Globus pallidus (tissue), 1 donor: Measurements from ENCODE around the gene PCDHGB5.
"Not testable (repeated sequence)": the region's sequence is repeated elsewhere in the genome, so short reads cannot be mapped to it uniquely, and the experiment has no call there.

Source experiments
- DNase-seq: peaks from one replicate; pipeline ENCODE4 v3.0.0-alpha.2; 2015; ENCODE audit warnings: low spot score

Gene PCDHGB5

DNA sequence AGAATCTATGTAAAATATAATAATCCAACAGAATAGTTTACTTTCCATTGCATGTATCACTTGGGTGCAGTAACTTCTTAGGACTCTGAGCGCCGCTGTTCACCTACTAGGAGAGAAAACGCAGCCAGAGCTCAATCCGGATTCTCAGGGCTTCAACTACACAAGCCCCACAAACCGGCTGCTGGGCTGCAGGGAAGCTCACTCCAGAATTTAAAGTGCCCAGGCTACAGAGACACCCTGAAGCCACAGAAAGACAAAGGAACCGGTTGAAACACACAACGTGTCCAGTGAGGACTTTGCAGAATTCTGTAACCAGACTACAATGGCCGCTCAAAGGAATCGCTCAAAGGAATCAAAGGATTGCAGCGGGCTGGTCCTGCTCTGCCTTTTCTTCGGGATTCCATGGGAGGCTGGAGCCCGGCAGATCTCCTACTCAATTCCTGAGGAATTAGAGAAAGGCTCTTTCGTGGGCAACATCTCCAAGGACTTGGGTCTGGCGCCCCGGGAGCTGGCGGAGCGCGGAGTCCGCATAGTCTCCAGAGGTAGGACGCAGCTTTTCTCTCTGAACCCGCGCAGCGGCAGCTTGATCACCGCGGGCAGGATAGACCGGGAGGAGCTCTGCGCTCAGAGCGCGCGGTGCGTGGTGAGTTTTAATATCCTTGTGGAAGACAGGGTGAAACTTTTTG, 15.2 kb downstream of the PCDHGB5 start, which contains the start of gene PCDHGA10:
Gene PCDHGA10, plus strand, starts transcription at position 134 of the 686 bp plus-strand sequence. Its CDS starts 189 bp downstream, at position 323.
- DNase-seq: peak; percentile 17

DNA sequence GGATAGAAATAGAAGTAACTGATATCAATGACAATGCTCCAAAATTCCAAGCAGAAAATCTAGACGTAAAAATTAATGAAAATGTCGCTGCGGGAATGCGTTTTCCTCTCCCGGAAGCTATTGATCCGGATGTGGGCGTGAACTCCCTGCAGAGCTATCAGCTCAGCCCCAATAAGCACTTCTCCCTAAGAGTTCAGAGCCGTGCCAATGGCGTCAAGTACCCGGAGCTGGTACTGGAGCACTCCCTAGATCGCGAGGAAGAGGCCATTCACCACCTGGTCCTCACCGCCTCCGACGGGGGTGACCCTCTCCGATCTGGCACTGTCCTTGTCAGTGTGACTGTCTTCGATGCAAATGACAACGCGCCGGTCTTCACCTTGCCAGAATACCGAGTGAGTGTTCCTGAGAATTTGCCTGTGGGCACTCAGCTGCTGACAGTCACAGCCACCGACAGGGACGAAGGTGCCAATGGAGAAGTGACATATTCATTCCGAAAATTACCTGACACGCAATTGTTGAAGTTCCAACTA, 15.9 kb downstream of the PCDHGB5 start:
- DNase-seq: no peak

DNA sequence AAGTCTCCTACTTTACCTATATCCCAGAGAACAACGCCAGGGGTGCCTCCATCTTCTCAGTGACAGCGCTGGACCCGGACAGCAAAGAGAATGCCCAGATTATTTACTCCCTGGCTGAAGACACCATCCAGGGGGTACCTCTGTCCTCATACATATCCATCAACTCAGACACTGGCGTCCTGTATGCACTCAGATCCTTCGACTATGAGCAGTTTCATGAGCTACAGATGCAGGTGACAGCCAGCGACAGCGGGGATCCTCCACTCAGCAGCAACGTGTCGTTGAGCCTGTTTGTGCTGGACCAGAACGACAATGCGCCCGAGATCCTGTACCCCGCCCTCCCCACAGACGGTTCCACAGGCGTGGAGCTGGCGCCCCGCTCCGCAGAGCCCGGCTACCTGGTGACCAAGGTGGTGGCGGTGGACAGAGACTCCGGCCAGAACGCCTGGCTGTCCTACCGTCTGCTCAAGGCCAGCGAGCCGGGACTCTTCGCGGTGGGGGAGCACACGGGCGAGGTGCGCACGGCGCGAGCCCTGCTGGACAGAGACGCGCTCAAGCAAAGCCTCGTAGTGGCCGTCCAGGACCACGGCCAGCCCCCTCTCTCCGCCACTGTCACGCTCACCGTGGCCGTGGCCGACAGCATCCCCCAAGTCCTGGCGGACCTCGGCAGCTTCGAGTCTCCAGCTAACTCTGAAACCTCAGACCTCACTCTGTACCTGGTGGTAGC, 17.0 kb downstream of the PCDHGB5 start:
- not testable (repeated sequence) for DNase-seq

GRCh38 chr5:141415275-141415618, 17.5 kb downstream of the PCDHGB5 start:
- DNase-seq: not testable (repeated sequence)

- DNase-seq: peak; percentile 41
Observed at GRCh38 chr5:141417494-141418172, 19.9 kb downstream of the PCDHGB5 start, which contains the start of gene PCDHGB7. Gene PCDHGB7, plus strand, starts transcription at chr5:141417677. Its CDS starts 183 bp downstream, at chr5:141417860.

DNA sequence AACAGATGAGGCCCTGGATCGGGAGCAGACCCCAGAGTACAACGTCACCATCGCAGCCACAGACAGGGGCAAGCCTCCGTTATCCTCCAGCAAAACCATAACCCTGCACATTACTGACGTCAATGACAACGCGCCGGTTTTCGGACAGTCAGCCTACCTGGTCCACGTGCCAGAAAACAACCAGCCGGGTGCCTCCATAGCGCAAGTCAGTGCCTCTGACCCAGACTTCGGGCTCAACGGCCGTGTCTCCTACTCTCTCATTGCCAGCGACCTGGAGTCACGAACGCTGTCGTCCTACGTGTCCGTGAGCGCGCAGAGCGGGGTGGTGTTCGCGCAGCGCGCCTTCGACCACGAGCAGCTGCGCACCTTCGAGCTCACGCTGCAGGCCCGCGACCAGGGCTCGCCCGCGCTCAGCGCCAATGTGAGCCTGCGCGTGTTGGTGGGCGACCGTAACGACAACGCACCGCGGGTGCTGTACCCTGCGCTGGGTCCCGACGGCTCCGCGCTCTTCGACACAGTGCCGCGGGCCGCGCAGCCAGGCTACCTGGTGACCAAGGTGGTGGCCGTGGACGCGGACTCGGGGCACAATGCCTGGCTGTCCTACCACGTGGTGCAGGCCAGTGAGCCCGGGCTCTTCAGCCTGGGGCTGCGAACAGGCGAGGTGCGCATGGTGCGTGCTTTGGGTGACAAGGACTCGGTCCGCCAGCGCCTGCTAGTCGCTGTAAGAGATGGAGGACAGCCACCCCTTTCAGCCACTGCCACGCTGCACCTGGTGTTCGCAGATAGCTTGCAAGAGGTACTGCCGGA, 21.5 kb downstream of the PCDHGB5 start:
- no peak for DNase-seq

- no peak for DNase-seq
Observed at GRCh38 chr5:141420855-141421488, 23.2 kb downstream of the PCDHGB5 start, which contains the start of gene PCDHGA11. Gene PCDHGA11, plus strand, starts transcription at chr5:141421051. Its CDS starts 177 bp downstream, at chr5:141421228.

DNA sequence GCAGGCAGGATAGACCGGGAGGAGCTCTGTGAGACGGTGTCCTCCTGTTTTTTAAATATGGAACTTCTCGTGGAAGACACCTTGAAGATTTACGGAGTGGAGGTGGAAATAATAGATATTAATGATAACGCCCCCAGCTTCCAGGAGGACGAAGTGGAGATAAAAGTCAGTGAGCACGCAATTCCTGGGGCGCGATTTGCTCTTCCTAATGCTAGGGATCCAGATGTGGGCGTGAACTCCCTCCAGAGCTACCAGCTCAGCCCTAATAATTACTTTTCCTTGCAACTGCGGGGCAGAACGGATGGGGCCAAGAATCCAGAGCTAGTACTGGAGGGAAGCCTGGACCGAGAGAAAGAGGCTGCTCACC, 23.7 kb downstream of the PCDHGB5 start:
- DNase-seq: no peak

DNA sequence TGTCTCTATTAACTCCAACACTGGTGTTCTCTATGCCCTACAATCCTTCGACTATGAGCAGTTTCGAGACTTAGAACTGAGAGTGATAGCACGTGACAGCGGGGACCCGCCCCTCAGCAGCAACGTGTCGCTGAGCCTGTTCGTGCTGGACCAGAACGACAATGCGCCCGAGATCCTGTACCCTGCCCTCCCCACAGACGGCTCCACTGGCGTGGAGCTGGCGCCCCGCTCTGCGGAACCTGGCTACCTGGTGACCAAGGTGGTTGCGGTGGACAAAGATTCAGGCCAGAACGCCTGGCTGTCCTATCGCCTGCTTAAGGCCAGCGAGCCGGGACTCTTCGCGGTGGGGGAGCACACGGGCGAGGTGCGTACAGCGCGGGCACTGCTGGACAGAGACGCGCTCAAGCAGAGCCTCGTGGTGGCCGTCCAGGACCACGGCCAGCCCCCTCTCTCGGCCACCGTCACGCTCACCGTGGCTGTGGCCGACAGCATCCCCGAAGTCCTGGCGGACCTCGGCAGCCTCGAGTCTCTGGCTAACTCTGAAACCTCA, 25.1 kb downstream of the PCDHGB5 start:
- no peak for DNase-seq

DNA sequence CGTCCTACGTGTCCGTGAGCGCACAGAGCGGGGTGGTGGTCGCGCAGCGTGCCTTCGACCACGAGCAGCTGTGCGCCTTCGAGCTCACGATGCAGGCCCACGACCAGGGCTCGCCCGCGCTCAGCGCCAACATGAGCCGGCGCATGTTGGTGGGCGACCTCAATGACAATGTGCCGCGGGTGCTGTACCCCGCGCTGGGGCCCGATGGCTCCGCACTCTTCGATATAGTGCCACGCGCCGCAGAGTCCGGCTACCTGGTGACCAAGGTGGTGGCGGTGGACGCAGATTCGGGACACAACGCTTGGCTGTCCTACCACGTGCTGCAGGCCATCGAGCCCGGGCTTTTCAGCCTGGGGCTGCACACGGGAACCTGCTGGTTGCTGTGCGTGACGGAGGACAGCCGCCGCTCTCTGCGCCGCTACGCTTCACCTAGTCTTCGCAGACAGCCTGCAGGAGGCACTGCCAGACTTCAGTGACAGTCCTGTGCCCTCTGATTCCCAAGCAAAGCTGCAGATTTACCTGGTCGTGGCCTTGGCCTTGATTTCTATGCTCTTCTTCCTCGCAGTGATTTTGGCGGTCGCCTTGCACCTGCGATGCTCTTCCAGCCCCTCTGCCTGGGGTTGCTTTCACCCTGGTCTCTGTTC, 30.2 kb downstream of the PCDHGB5 start:
- DNase-seq: no peak

DNA sequence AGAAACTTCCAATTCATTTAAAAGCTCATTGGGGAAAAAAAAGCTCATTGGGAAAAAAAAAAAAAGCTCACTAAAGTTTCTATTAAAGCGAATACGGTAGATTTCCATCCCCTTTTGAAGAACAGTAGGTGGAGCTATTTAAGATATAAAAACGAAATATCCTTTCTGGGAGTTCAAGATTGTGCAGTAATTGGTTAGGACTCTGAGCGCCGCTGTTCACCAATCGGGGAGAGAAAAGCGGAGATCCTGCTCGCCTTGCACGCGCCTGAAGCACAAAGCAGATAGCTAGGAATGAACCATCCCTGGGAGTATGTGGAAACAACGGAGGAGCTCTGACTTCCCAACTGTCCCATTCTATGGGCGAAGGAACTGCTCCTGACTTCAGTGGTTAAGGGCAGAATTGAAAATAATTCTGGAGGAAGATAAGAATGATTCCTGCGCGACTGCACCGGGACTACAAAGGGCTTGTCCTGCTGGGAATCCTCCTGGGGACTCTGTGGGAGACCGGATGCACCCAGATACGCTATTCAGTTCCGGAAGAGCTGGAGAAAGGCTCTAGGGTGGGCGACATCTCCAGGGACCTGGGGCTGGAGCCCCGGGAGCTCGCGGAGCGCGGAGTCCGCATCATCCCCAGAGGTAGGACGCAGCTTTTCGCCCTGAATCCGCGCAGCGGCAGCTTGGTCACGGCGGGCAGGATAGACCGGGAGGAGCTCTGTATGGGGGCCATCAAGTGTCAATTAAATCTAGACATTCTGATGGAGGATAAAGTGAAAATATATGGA, 32.8 kb downstream of the PCDHGB5 start, which contains the start of gene PCDHGA12:
Gene PCDHGA12, plus strand, starts transcription at position 176 of the 782 bp plus-strand sequence. Its CDS starts 253 bp downstream, at position 429.
- peak; percentile 34 for DNase-seq

DNA sequence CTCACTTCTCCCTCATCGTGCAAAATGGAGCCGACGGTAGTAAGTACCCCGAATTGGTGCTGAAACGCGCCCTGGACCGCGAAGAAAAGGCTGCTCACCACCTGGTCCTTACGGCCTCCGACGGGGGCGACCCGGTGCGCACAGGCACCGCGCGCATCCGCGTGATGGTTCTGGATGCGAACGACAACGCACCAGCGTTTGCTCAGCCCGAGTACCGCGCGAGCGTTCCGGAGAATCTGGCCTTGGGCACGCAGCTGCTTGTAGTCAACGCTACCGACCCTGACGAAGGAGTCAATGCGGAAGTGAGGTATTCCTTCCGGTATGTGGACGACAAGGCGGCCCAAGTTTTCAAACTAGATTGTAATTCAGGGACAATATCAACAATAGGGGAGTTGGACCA, 33.5 kb downstream of the PCDHGB5 start:
- DNase-seq: no peak

GRCh38 chr5:141432308-141432707, 34.6 kb downstream of the PCDHGB5 start:
- not testable (repeated sequence) for DNase-seq

DNA sequence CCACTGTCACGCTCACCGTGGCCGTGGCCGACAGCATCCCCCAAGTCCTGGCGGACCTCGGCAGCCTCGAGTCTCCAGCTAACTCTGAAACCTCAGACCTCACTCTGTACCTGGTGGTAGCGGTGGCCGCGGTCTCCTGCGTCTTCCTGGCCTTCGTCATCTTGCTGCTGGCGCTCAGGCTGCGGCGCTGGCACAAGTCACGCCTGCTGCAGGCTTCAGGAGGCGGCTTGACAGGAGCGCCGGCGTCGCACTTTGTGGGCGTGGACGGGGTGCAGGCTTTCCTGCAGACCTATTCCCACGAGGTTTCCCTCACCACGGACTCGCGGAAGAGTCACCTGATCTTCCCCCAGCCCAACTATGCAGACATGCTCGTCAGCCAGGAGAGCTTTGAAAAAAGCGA, 35.0 kb downstream of the PCDHGB5 start:
- DNase-seq: not testable (repeated sequence)

DNA sequence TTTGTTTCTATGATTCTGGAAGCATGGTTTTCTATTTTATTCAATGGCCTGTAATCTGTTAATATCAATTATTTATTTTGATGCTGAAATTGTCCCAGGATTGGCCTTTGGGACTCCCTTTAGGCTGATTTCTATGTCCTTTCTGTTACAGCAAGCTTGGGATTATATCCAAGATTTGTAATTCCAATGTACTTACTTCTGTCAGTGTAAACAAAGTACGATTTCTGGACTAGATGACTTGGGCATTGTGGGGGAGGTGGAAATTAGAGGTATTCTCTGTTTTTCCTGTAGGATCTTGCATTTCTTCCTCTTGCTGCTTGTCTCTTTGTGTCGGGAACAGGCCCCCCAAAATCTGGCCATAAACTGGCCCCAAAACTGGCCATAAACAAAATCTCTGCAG, 36.3 kb downstream of the PCDHGB5 start:
- DNase-seq: no peak

DNA sequence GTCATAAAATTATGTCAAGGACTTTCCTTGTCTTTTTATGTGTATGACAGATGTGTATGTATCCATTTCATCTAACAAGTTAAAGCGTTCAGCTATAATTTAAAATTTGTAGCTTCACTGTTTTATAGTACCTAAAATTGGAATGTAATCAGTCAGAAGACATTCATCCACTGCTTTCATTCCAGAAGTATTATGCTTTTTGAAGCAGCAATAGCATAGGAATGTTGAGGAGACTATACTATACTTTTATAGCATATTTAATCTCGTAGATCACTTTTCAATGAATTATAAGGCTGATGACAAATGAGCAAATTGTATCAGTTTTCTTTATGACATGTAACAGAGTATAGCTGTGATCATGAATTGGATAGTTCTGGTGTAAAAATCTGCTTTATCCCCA, 39.5 kb downstream of the PCDHGB5 start:
- DNase-seq: no peak

- no peak for DNase-seq
Observed at GRCh38 chr5:141439411-141440141, 41.8 kb downstream of the PCDHGB5 start.

DNA sequence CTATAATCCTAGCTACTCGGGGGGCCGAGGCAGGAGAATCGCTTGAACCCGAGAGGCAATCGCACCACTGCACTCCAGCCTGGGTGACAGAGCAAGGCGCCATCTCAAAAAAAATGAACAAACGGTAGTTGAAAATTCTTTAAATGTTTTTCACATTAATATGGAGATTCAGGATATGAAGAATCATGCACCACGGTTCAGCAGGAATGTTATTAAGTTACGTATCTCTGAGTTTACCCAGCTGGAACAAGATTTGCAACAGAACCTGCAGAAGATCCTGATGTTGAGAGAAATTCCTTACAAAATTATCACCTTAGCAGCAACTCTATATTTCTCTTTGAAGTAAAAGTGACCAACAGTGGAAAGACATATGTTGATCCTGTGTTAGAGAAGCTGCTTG, 42.6 kb downstream of the PCDHGB5 start:
- DNase-seq: no peak
